ENCODE measurements around the gene TTC21B.

TTC21B gene

DNA sequence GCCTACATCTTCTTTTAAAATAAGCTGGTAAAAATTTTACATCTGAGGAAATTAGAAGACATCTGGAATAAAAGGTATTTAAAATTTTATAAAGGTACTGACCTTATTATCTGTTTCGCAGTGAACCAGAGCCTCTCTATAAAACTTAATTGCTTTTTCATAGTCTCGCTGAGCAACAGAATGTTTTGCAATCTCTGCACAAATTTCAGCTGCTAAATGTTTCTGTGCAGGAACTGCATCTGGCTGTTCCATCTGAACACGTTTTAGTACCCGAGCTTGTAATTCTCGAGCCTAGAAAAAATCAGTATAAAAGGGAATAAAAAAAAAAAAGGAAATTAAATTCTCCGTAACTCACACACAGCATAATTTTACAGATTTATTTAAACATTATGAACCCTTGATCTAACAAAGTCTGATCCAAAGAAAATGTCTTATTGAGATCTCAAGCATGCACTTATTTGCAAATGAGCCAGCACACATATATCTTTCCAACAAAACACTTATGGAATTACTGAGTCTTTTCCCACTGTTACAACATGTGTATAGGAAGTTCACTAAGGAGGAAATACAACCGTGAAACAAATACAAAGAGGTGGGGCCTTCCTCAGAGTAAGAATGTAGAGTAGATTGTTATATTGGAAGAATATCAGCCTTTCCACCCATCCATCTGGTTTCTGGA is 51.8 kb downstream of the TTC21B start:
- no peaks in the 10 kb centered on the region for H3K27me3 ChIP-seq (ENCODE audit: control insufficient read depth in 1 of 2, insufficient read depth in 2 of 2, low read length in 2 of 2)
- no peak overlapping the region for H3K4me3 ChIP-seq (ENCODE audit: low read length in 2 of 2)
- H3K4me1 ChIP-seq (ENCODE audit: control insufficient read depth, insufficient read depth, low read length), result no peaks in the 10 kb centered on the region
- no peak overlapping the region for H3K9ac ChIP-seq (ENCODE audit: low read length in 2 of 2)
- peaks cover 12 to 27% of the 10 kb centered on the region in 2 donors for H3K36me3 ChIP-seq (ENCODE audit: control insufficient read depth in 2 of 2, insufficient read depth in 2 of 2, low read length in 2 of 2)
- H3K27ac ChIP-seq (ENCODE audit: low read length), result no peak overlapping the region
- no peaks in the 10 kb centered on the region for H3K9me3 ChIP-seq (ENCODE audit: control insufficient read depth in 2 of 2, low read length in 2 of 2)

GRCh38 chr2:165899311-165899710 is 54.3 kb downstream of the TTC21B start:
- H3K4me3 ChIP-seq (ENCODE audit: low read length in 2 of 2), result no peak overlapping the region
- no peaks in the 10 kb centered on the region for H3K4me1 ChIP-seq (ENCODE audit: control insufficient read depth, insufficient read depth, low read length)
- no peak overlapping the region for H3K27ac ChIP-seq (ENCODE audit: low read length)
- no peaks in the 10 kb centered on the region for H3K27me3 ChIP-seq (ENCODE audit: control insufficient read depth in 1 of 2, insufficient read depth in 2 of 2, low read length in 2 of 2)
- no peak overlapping the region for H3K9ac ChIP-seq (ENCODE audit: low read length in 2 of 2)
- peaks cover 15 to 27% of the 10 kb centered on the region in 2 donors for H3K36me3 ChIP-seq (ENCODE audit: control insufficient read depth in 2 of 2, insufficient read depth in 2 of 2, low read length in 2 of 2)
- H3K9me3 ChIP-seq (ENCODE audit: control insufficient read depth in 2 of 2, low read length in 2 of 2), result no peaks in the 10 kb centered on the region

DNA sequence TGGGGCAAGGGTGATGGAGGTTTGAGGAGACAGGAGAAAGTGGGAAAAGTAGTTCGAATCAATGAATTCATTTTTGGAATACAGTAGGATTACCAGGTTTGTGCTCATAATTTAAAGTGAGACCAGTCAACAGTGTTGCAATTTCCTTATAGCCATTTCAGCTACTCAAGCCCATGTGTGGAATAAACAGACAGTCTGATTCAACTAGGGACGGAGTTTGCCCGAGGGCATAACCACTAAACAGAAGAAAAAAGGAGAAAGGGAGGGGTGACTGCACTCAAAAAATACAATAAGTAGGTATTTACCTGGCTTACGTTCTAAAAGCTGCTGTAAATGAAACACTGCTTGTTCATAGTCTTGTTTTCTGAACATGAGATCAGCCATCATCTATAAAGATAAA is 55.2 kb downstream of the TTC21B start:
- H3K4me3 ChIP-seq (ENCODE audit: low read length in 2 of 2), result no peak overlapping the region
- H3K9me3 ChIP-seq (ENCODE audit: control insufficient read depth in 2 of 2, low read length in 2 of 2), result no peaks in the 10 kb centered on the region
- H3K27me3 ChIP-seq (ENCODE audit: control insufficient read depth in 1 of 2, insufficient read depth in 2 of 2, low read length in 2 of 2), result no peaks in the 10 kb centered on the region
- H3K4me1 ChIP-seq (ENCODE audit: control insufficient read depth, insufficient read depth, low read length), result no peaks in the 10 kb centered on the region
- no peak overlapping the region for H3K9ac ChIP-seq (ENCODE audit: low read length in 2 of 2)
- H3K36me3 ChIP-seq (ENCODE audit: control insufficient read depth in 2 of 2, insufficient read depth in 2 of 2, low read length in 2 of 2), result peaks cover 19 to 27% of the 10 kb centered on the region in 2 donors
- H3K27ac ChIP-seq (ENCODE audit: low read length), result no peak overlapping the region

GRCh38 chr2:165897726-165898125 is 55.9 kb downstream of the TTC21B start:
- H3K9me3 ChIP-seq (ENCODE audit: control insufficient read depth in 2 of 2, low read length in 2 of 2), result no peaks in the 10 kb centered on the region
- H3K4me3 ChIP-seq (ENCODE audit: low read length in 2 of 2), result no peak overlapping the region
- no peaks in the 10 kb centered on the region for H3K27me3 ChIP-seq (ENCODE audit: control insufficient read depth in 1 of 2, insufficient read depth in 2 of 2, low read length in 2 of 2)
- H3K9ac ChIP-seq (ENCODE audit: low read length in 2 of 2), result no peak overlapping the region
- no peaks in the 10 kb centered on the region for H3K4me1 ChIP-seq (ENCODE audit: control insufficient read depth, insufficient read depth, low read length)
- H3K27ac ChIP-seq (ENCODE audit: low read length), result no peak overlapping the region
- peaks cover 20 to 27% of the 10 kb centered on the region in 2 donors for H3K36me3 ChIP-seq (ENCODE audit: control insufficient read depth in 2 of 2, insufficient read depth in 2 of 2, low read length in 2 of 2)

DNA sequence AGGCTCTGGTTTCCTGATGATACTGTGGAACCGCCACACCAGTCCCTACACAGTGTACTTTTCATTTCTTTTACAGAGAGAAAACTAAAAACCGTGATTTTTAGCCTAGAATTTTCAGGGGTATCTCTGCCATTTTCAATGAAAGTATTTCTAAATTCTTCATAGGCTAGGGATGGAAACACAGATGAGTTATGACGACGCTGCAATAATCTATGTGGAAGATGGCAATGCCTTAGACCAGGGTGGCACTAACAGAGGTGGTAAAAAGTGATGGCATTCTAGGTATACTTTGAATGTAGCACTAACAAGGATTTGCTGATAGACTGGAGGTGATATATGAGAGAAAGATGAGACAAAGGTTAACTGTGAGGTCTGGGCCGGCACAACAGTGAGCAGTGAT is 56.5 kb downstream of the TTC21B start:
- H3K36me3 ChIP-seq (ENCODE audit: control insufficient read depth in 2 of 2, insufficient read depth in 2 of 2, low read length in 2 of 2), result peaks cover 20 to 33% of the 10 kb centered on the region in 2 donors

DNA sequence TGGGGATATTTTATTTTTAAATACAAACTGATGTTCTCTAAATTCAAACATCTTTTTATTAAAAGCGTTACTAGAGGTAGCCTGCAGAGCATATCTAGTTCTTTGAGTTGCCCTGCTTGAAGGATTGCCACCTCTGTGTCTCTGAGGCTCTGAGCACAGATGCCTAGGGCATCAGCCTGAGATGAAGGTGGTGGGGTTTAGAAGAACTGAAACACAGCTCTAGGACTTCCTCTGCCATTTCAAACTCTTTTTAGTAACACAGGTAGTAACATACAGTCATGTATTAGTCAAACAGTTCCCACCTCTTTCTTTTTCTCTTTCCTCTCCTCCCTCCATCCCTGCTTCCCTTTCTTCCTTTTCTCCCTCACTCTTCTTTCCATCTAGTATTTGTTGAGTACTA is 57.6 kb downstream of the TTC21B start:
- no peak overlapping the region for H3K27ac ChIP-seq (ENCODE audit: low read length)
- H3K27me3 ChIP-seq (ENCODE audit: control insufficient read depth in 1 of 2, insufficient read depth in 2 of 2, low read length in 2 of 2), result no peaks in the 10 kb centered on the region
- H3K4me1 ChIP-seq (ENCODE audit: control insufficient read depth, insufficient read depth, low read length), result no peaks in the 10 kb centered on the region
- H3K4me3 ChIP-seq (ENCODE audit: low read length in 2 of 2), result no peak overlapping the region
- peaks cover 20 to 33% of the 10 kb centered on the region in 2 donors for H3K36me3 ChIP-seq (ENCODE audit: control insufficient read depth in 2 of 2, insufficient read depth in 2 of 2, low read length in 2 of 2)
- no peaks in the 10 kb centered on the region for H3K9me3 ChIP-seq (ENCODE audit: control insufficient read depth in 2 of 2, low read length in 2 of 2)
- H3K9ac ChIP-seq (ENCODE audit: low read length in 2 of 2), result no peak overlapping the region

More for the DNA sequence above, 56.5 kb downstream of the TTC21B start:
- Histone ChIP-seq H3K27ac (ENCODE audit: low read length) (no peak overlapping the region), H3K4me1 (ENCODE audit: control insufficient read depth, insufficient read depth, low read length) (no peaks in the 10 kb centered on the region), H3K9ac (ENCODE audit: low read length in 2 of 2) (no peak overlapping the region), H3K9me3 (ENCODE audit: control insufficient read depth in 2 of 2, low read length in 2 of 2) (no peaks in the 10 kb centered on the region), H3K27me3 (ENCODE audit: control insufficient read depth in 1 of 2, insufficient read depth in 2 of 2, low read length in 2 of 2) (no peaks in the 10 kb centered on the region), H3K4me3 (ENCODE audit: low read length in 2 of 2) (no peak overlapping the region)

- Histone ChIP-seq H3K9ac (ENCODE audit: low read length in 2 of 2) (no peak overlapping the region), H3K4me1 (ENCODE audit: control insufficient read depth, insufficient read depth, low read length) (no peaks in the 10 kb centered on the region), H3K27ac (ENCODE audit: low read length) (no peak overlapping the region), H3K9me3 (ENCODE audit: control insufficient read depth in 2 of 2, low read length in 2 of 2) (no peaks in the 10 kb centered on the region), H3K36me3 (ENCODE audit: control insufficient read depth in 2 of 2, insufficient read depth in 2 of 2, low read length in 2 of 2) (peaks cover 20 to 37% of the 10 kb centered on the region in 2 donors), H3K27me3 (ENCODE audit: control insufficient read depth in 1 of 2, insufficient read depth in 2 of 2, low read length in 2 of 2) (no peaks in the 10 kb centered on the region), H3K4me3 (ENCODE audit: low read length in 2 of 2) (no peak overlapping the region)
Observed at GRCh38 chr2:165893556-165893955, 60.0 kb downstream of the TTC21B start.

GRCh38 chr2:165892526-165892925 is 61.0 kb downstream of the TTC21B start:
- no peaks in the 10 kb centered on the region for H3K9me3 ChIP-seq (ENCODE audit: control insufficient read depth in 2 of 2, low read length in 2 of 2)
- H3K4me1 ChIP-seq (ENCODE audit: control insufficient read depth, insufficient read depth, low read length), result no peaks in the 10 kb centered on the region
- H3K4me3 ChIP-seq (ENCODE audit: low read length in 2 of 2), result no peak overlapping the region
- H3K27ac ChIP-seq (ENCODE audit: low read length), result no peak overlapping the region
- peaks cover 17 to 29% of the 10 kb centered on the region in 2 donors for H3K36me3 ChIP-seq (ENCODE audit: control insufficient read depth in 2 of 2, insufficient read depth in 2 of 2, low read length in 2 of 2)
- H3K9ac ChIP-seq (ENCODE audit: low read length in 2 of 2), result no peak overlapping the region
- H3K27me3 ChIP-seq (ENCODE audit: control insufficient read depth in 1 of 2, insufficient read depth in 2 of 2, low read length in 2 of 2), result no peaks in the 10 kb centered on the region

- H3K9me3 ChIP-seq (ENCODE audit: control insufficient read depth in 2 of 2, low read length in 2 of 2), result no peaks in the 10 kb centered on the region
- H3K4me3 ChIP-seq (ENCODE audit: low read length in 2 of 2), result no peak overlapping the region
- no peaks in the 10 kb centered on the region for H3K4me1 ChIP-seq (ENCODE audit: control insufficient read depth, insufficient read depth, low read length)
- no peaks in the 10 kb centered on the region for H3K27me3 ChIP-seq (ENCODE audit: control insufficient read depth in 1 of 2, insufficient read depth in 2 of 2, low read length in 2 of 2)
- no peak overlapping the region for H3K9ac ChIP-seq (ENCODE audit: low read length in 2 of 2)
- H3K36me3 ChIP-seq (ENCODE audit: control insufficient read depth in 2 of 2, insufficient read depth in 2 of 2, low read length in 2 of 2), result peaks cover 13 to 27% of the 10 kb centered on the region in 2 donors
- H3K27ac ChIP-seq (ENCODE audit: low read length), result no peak overlapping the region
Observed at GRCh38 chr2:165891943-165892342, 61.6 kb downstream of the TTC21B start.

- H3K9me3 ChIP-seq (ENCODE audit: control insufficient read depth in 2 of 2, low read length in 2 of 2), result no peaks in the 10 kb centered on the region
- no peak overlapping the region for H3K27ac ChIP-seq (ENCODE audit: low read length)
- H3K36me3 ChIP-seq (ENCODE audit: control insufficient read depth in 2 of 2, insufficient read depth in 2 of 2, low read length in 2 of 2), result peaks cover 14 to 28% of the 10 kb centered on the region in 2 donors
- no peak overlapping the region for H3K9ac ChIP-seq (ENCODE audit: low read length in 2 of 2)
- no peaks in the 10 kb centered on the region for H3K4me1 ChIP-seq (ENCODE audit: control insufficient read depth, insufficient read depth, low read length)
- no peak overlapping the region for H3K4me3 ChIP-seq (ENCODE audit: low read length in 2 of 2)
- no peaks in the 10 kb centered on the region for H3K27me3 ChIP-seq (ENCODE audit: control insufficient read depth in 1 of 2, insufficient read depth in 2 of 2, low read length in 2 of 2)
Observed at GRCh38 chr2:165891345-165891744, 62.2 kb downstream of the TTC21B start.

DNA sequence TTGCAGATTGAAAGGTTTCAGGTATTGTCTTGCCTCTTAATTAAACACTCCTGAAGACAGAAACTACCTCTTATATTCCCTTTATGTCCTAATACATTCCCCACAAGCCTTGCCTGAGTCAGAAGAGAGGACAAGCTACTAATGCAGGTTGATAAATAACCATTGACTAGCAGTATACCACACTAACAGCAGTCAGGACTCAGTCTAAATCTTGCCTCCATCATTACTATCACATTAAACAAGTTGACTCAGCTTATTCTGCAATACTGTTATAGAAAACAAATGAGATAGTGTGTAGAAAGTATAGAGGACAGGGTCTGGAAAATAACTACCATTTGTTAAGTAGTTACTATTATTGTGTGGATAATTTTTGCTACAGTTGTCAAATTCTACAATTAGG is 63.8 kb downstream of the TTC21B start:
- H3K27me3 ChIP-seq (ENCODE audit: control insufficient read depth in 1 of 2, insufficient read depth in 2 of 2, low read length in 2 of 2), result no peaks in the 10 kb centered on the region
- H3K4me3 ChIP-seq (ENCODE audit: low read length in 2 of 2), result no peak overlapping the region
- H3K27ac ChIP-seq (ENCODE audit: low read length), result no peak overlapping the region
- no peaks in the 10 kb centered on the region for H3K9me3 ChIP-seq (ENCODE audit: control insufficient read depth in 2 of 2, low read length in 2 of 2)
- H3K36me3 ChIP-seq (ENCODE audit: control insufficient read depth in 2 of 2, insufficient read depth in 2 of 2, low read length in 2 of 2), result peaks cover 12 to 23% of the 10 kb centered on the region in 2 donors
- H3K9ac ChIP-seq (ENCODE audit: low read length in 2 of 2), result no peak overlapping the region
- no peaks in the 10 kb centered on the region for H3K4me1 ChIP-seq (ENCODE audit: control insufficient read depth, insufficient read depth, low read length)

All from stomach smooth muscle (tissue), 2 donors.